SW 1271 (cell line): Measurements from ENCODE around the gene KDM4C.
"Not testable (repeated sequence)": the region's sequence is repeated elsewhere in the genome, so short reads cannot be mapped to it uniquely, and the experiment has no call there.

Experiments used
- DNase-seq, 2 experiments: peaks; one replicate each; lab custom pipeline; 2025; lab: John Stamatoyannopoulos, UW

The KDM4C gene

GRCh38 chr9:6757456-6758247 lies at the start of gene KDM4C:
Gene KDM4C, plus strand, starts transcription at chr9:6757973. Its CDS starts 35,016 bp downstream, at chr9:6792989.
- DNase-seq: peak in 1 of 2 experiments; percentile 78

- DNase-seq: no peak
These were observed 49.0 kb upstream of the KDM4C start for GRCh38 chr9:6708732-6709131.

GRCh38 chr9:6711403-6711802 lies 46.4 kb upstream of the KDM4C start:
- DNase-seq: no peak

- no peak for DNase-seq
These were observed 45.7 kb upstream of the KDM4C start for GRCh38 chr9:6712041-6712440.

GRCh38 chr9:6714176-6714575 lies 43.6 kb upstream of the KDM4C start:
- DNase-seq: no peak

- not testable (repeated sequence) for DNase-seq
These were observed 42.5 kb upstream of the KDM4C start for GRCh38 chr9:6715153-6715754.

- DNase-seq: no peak
These were observed 41.8 kb upstream of the KDM4C start for GRCh38 chr9:6715755-6716643.

GRCh38 chr9:6716766-6717165 lies 41.0 kb upstream of the KDM4C start:
- DNase-seq: no peak

GRCh38 chr9:6723881-6724420 lies 33.8 kb upstream of the KDM4C start:
- DNase-seq: no peak

GRCh38 chr9:6733257-6733656 lies 24.5 kb upstream of the KDM4C start:
- DNase-seq: no peak

- DNase-seq: no peak
These were observed 23.9 kb upstream of the KDM4C start for GRCh38 chr9:6733831-6734230.

- no peak for DNase-seq
These were observed 22.4 kb upstream of the KDM4C start for GRCh38 chr9:6735422-6735821.

GRCh38 chr9:6739218-6739617 lies 18.6 kb upstream of the KDM4C start:
- DNase-seq: peak in 1 of 2 experiments; percentile 6

GRCh38 chr9:6748861-6749260 lies 8.9 kb upstream of the KDM4C start:
- DNase-seq: not testable (repeated sequence)

- not testable (repeated sequence) for DNase-seq
These were observed 2.9 kb upstream of the KDM4C start for GRCh38 chr9:6754861-6755260.

- peak in 1 of 2 experiments; percentile 67 for DNase-seq
These were observed 679 bp upstream of the KDM4C start for GRCh38 chr9:6757132-6757455.

GRCh38 chr9:6758248-6758497 lies 400 bp downstream of the KDM4C start:
- DNase-seq: no peak

GRCh38 chr9:6758498-6759184 lies 868 bp downstream of the KDM4C start:
- no peak for DNase-seq

GRCh38 chr9:6759185-6759977 lies 1.6 kb downstream of the KDM4C start:
- DNase-seq: peak in 1 of 2 experiments; percentile 34

GRCh38 chr9:6761306-6761705 lies 3.5 kb downstream of the KDM4C start:
- no peak for DNase-seq

GRCh38 chr9:6763244-6763643 lies 5.5 kb downstream of the KDM4C start:
- no peak for DNase-seq
